GM21529 (cell line): ENCODE data around the gene FAM83E.

ENCODE experiments used
- ATAC-seq: cut with Tn5 transposase; IDR thresholded peaks from one replicate; pipeline ENCODE4 v1.9.1; 2021; ENCODE audit not compliant: unreplicated experiment

The FAM83E gene

DNA sequence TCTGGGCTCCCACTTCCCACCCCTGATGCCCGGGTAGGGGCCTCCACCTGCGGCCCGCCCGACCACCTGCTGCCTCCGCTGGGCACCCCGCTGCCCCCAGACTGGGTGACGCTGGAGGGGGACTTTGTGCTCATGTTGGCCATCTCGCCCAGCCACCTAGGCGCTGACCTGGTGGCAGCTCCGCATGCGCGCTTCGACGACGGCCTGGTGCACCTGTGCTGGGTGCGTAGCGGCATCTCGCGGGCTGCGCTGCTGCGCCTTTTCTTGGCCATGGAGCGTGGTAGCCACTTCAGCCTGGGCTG is 14.4 kb upstream of the FAM83E start:
- ATAC-seq, result no peak

DNA sequence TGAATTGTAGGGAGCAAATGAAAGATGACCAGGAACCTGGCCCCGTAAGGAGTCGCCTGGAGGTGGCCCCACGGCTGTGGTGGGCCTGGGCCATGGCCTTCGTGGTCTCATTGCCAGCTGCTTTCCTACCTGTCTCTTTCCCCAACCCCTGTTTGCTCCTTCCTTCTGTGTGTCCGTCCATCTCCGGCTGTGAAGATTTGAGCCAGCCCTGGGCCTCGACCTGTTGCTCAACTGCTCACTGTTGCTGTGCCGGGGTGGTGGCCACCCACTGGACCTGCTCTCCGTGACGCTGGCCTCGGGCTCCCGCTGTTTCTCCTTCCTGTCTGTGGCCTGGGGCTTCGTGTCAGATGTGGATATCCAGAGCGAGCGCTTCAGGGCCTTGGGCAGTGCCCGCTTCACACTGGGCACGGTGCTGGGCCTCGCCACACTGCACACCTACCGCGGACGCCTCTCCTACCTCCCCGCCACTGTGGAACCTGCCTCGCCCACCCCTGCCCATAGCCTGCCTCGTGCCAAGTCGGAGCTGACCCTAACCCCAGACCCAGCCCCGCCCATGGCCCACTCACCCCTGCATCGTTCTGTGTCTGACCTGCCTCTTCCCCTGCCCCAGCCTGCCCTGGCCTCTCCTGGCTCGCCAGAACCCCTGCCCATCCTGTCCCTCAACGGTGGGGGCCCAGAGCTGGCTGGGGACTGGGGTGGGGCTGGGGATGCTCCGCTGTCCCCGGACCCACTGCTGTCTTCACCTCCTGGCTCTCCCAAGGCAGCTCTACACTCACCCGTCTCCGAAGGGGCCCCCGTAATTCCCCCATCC is 13.8 kb upstream of the FAM83E start:
- ATAC-seq, result no peak

DNA sequence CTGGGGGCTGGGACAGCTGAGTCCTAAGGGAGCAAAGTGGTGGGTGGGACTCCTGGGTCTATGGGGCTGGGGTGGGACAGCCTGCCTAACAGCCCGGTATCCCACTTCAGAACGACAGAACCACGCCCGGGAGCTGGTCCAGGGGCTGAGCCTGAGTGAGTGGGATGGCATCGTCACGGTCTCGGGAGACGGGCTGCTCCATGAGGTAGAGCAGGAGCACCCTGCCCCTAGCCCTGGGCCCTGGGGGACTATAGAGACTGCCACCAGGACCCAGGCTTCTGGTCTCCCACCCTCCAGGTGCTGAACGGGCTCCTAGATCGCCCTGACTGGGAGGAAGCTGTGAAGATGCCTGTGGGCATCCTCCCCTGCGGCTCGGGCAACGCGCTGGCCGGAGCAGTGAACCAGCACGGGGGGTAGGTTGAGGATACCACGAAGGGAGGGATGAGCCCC is 13.0 kb upstream of the FAM83E start:
- no peak for ATAC-seq

DNA sequence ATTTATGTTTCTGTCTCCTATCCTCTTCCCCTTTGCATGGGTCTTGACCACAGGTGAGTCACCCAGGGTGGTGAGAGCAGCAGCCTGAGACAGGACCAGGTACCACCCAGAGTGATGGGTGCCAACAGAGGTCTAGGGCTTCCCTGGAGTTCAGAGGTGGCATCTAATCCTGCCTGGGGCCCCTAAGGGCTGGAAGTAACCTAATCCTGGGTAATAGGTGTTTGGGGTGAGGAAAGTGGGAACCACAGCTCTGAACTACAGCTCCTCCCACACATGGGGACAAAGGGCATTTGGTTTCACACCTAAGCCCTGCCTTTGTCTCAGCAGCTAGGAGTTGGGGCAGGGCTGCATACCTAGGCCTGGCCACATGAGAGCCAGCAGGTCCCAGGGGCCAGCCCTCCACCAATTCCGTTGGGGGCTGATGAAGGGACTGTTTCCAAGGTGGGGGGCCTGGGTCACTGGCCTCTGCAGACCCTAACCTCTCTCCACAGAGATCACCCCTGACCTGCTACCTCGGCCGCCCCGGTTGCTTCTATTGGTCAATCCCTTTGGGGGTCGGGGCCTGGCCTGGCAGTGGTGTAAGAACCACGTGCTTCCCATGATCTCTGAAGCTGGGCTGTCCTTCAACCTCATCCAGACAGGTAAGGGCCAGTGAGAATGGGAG is 12.5 kb upstream of the FAM83E start:
- ATAC-seq, result no peak

DNA sequence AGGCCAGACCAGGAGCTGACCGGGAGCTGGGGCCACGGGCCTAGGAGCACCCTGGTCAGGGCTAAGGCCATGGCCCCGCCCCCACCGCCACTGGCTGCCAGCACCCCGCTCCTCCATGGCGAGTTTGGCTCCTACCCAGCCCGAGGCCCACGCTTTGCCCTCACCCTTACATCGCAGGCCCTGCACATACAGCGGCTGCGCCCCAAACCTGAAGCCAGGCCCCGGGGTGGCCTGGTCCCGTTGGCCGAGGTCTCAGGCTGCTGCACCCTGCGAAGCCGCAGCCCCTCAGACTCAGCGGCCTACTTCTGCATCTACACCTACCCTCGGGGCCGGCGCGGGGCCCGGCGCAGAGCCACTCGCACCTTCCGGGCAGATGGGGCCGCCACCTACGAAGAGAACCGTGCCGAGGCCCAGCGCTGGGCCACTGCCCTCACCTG is 11.0 kb upstream of the FAM83E start:
- no peak for ATAC-seq

DNA sequence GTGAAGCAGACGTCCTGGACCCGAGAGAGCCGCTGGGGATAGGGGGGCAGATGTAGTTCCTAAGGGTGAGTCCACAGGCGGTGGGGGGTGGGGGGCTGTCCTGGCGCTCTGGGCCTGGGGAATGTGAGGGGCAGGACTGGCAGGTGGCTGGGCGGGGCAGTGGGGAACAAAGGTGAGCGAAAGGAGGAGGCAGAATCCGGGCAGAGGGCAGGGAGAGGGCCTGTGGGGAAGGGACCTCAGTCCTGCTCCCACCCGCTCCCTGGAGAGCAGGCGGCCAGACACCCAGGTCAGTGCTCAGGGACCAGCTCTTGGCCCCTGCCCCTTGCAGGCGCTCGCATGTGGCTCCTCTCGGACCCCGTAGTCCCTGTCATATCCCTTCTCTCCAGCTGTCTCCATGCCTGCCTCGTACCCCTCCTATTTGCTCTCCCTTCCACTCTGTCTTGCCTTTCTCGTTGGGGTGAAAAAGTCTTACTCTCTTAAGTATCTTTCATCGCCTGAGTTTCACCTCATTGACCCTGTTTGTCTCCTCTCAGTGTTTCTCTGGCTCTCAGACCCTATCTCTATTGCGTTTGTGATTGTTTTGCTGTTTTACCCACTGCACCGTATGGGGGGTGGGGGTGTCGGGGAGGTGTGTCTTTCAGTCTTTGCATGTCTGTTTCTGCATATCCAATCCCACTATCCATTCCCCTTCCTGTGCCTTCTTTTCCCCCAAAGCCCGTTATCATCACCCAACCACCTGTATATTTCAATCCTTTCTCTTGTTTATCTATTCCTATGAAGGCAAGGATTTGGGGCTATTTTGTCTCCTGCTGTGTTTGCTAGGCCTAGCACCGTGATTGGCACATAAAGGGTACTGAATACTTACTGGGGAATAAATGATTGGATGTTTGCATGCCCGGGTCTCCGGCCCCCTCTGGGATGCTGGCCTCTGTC is 10.2 kb upstream of the FAM83E start:
- no peak for ATAC-seq

DNA sequence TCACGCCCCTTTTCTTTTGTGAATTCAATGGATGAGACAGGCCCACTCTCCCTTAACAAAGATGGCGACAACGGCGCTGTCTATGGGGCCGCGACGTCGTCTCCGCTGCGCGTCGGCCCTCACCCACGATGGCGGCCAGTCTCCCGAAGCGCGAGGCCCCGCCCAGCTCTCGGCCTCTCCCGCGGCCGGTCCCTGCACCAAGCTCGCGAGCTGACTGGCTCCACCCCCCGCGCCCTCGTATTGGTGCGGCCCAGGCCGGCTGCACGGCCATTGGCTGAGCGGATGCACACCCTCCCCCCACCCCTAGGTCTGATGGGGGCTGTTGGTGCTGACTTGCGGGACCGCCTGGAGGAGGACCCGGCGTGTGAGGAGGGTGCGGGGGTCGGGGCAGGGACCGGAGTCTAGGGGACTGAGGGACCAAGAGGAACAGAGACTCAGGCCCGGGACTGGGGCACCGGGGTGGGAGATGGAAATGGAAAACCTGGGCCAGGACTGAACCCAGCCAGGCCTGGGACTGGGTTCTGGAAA is 9.3 kb upstream of the FAM83E start:
- peak; percentile 68 for ATAC-seq

DNA sequence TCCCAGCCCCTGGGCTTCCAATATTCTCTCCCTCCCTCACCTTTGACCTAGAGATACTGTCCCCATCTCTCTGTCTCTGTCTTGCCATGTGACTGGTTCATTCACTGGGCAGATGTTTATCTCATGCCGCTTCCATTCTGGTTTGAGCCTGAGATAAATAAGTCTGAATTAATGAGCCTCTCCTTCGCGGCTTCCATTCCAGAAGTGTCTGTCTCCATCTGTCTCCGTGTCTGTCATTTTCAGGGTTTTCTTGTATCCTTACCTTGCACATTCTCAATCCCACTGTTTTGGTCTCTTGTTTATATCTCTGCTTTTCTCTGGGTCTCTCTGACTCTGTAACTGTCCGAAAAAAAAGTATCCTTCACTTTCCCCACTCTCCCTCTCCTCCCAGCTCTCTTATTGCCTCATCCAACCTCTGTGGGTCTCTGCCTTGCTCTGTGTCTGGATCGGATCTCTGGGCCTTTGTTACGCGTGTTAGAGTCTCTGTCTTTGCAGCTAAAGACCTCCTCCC is 8.7 kb upstream of the FAM83E start:
- no peak for ATAC-seq

DNA sequence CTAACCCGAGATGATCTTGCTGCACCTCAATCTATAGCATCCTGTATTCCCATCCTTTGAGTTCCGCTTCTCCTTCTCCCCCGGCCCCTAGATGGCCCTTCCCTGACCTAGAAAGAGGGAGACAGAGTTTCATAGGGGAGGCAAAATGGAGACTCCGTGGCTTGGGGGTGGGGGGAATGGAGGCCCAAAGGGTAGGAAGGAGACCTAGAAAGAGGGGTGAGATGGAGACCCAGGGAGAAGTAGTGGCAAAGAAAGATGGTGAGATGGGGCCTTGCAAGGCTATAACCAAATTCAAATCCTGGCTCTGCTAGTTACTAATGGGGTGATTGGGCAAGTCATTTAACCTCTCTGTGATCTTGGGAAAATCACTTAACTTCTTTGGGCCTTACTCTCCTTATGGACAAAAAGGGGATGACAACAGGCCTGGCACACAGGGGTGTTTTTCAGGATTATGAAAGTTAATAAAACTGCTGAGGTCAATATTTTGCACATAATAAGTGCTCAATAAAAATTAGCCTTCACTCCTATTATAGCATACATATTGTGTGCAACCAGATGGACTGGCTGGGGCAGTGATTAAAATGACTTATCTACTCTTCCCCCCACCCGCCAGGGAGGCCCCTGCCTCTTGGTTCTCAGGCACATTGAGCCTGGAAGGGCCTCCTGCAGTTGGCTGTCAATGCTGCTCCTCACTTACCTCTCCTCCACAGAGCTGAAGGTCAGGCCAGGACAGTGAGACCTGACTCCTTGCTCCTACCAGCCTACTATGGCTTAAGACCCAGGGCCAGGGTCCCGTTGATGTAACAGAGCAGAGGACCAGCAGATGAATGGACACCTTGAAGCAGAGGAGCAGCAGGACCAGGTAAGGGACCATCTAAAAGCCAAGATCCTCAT is 5.1 kb upstream of the FAM83E start:
- ATAC-seq, result no peak

DNA sequence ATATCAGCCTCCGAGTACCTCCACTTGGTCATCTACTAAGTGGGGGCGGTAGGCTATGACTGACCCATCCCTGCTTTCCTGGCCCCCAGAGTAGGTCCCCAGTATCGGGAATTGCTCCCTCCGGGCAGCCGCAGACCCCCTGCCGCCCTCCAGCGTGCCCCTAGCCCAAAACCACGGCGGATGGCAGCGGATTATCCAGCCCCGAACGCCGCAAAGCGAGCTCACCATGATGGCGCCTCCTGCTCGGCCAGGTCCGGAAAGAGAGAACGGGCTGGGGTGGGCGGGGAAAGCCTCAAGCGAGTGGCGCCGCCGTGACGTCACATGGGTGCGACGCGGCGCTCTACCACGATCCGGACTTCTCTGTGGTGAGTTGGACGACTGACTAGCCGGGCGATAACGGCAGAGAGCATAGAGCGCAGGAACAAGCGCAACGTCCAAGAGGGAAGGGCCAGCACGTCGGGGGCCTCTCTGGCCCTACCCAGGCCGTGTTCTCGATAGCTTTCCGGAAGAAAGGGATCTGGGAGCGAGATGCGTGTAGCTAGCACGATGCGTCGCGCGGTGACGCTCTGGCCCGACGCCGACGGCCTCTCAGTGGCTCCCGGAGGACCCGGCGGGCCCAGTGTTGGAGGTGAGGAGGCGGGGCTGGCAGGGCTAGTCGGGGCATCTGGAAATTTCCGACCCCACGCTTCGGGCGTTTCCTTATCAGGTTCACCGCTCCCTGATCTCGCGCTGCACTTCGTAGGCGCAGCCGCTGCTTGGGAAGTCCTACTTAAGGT is 4.2 kb upstream of the FAM83E start, which contains the start of the genes RPL18 and SPHK2:
Gene RPL18, minus strand, starts transcription at position 263 of the 776 bp plus-strand sequence. Its CDS starts 35 bp downstream, at position 228.
Gene SPHK2, plus strand, starts transcription at position 591 of the 776 bp plus-strand sequence. CDS start 1,009 bp downstream, outside the sequence.
- peak; percentile 78 for ATAC-seq

DNA sequence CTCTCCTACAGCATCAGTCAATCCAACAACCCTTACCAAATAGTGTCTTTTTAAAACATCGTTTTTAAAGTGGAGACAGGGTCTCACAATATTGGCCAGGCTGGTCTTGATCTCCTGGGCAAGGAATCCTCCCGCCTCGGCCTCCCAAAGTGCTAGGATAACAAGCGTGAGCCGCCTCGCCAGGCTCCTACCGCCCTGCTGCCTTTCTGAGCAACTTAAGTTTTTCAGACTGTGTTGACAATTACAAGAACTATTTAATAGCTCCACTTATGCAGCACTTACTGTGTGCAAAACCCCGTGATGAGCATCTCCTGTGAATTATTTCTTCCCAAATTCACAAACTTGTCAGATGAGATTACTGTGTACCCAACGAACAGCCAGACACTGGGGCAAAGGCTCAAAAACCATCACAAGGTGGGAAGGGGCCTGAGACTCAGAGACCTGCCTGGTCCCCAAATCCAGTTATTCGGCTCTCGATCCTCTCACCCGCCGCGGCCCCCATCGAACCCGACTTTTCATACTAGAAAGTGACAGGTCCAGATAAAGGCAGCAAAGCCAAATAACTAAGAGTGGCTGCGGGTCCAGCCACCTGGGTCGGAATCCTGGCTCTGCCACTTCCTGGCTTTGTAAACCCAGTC is 3.5 kb upstream of the FAM83E start:
- ATAC-seq, result no peak

DNA sequence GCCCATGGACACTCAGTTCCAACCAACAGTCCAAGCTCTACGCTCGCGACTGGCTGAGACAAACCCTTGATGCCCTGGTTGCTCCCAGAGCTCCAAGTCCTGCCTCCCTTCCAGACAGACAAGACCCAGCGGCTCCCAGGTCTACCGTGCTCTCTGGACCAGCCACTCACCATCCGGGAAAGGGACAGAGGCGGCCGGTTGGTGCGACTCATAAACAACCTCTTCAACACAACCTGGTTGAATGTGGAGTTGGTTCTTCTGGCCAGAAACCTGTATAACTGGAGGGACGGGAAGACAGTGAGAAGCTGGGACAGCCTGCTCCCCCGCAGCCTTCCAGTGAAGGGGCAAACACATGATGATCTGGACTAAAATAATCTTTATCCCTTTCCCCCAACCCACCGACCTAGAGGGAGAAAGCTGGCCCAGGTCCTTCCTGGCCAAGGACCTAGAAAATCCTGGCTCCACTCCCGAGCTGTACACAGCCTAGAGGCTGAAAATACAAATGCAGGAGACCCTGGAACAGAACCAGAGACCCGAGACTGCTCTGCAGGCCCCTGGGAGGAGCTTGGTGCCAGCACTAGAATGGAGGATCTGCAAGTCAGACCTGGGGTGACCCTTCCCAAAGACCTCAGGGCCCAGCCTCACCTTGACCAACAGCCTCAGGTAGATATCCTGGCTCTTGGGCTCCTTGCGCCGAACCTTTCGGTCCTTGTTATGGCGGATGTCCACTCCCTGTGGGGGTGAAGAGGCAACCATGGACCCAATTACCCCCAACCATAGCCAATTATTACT is 2.5 kb upstream of the FAM83E start:
- ATAC-seq, result no peak

DNA sequence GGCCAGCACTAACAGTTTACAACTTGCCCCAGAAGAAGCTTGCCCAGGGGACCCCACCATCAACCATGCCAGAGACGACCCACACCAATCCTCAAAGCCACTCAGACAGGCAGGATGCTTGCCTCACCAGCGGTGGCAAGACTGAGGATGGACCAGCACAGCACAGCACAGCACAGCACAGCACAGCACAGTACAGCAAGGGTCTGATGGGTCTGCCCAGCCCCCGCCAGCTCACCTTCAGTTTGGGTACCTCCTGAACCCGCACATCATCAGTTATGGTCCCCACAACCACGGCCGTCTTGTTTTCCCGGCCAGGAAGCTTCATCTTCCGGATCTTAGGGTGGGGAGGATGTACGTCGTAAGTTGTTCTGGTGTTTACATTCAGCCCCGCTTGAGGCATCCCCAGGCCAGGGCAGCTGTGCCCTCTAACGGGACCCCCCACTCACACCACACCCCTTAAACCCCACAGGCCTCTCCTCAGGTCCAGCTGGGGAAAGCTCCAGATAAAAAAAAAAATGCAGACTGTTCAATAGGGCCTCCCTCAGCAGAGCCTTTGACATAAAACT is 1.7 kb upstream of the FAM83E start:
- no peak for ATAC-seq

DNA sequence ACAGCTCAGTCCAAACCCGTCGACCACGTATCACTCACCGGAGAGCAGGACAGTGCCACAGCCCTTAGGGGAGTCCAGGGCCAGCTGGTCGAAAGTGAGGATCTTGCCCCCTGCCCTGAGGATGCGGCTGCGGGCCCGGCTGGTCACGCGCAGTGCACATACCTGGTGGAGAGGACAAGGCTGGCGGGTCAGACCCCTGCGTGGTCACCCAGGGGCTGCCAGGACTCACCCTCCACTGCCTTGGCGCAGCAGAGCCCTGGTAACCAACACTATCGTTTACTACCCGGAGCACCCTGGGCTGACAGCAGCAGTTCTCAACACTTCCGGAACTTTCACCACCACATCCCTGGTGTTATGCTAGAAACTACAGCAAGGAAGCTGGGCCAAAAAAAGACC is 1.2 kb upstream of the FAM83E start:
- no peak for ATAC-seq

DNA sequence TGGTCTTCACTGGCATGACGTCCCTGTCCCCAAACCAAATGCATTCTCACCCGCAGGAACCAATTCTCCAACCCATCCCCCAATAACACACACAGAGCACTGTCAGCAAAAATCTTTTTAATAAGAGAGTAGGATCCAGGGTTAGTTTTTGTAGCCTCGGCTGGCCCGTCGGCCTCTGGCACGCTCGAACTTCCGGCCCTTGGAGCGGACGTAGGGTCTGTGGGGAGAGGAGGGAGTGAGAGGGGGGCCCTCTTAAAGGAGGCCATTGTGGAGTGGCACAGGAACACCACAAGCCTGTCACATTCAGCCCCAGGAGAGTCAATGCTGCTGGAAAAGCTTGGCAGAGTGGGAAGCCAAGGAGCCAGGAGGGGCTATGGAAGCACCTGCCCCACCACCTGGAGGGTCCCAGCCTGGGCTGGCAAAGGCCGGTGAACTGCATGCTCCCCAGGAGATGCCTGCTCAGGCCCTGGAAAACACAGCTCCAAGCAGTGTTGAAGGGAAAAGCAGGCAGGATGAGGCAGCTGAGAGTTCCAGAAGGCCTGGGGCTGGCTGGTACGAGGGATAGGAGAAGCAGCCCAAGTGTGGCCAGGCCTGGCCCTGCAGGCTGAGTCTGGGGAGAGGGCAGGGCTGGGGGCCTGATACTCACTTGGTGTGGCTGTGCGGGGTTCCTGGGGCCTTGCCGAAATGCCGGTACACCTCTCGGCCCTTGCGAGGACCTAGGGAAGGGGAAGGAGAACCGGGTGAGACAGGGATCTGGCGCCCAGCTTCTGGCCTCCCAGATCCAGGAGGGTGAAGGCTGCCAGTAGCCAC is 560 bp upstream of the FAM83E start:
- no peak for ATAC-seq

DNA sequence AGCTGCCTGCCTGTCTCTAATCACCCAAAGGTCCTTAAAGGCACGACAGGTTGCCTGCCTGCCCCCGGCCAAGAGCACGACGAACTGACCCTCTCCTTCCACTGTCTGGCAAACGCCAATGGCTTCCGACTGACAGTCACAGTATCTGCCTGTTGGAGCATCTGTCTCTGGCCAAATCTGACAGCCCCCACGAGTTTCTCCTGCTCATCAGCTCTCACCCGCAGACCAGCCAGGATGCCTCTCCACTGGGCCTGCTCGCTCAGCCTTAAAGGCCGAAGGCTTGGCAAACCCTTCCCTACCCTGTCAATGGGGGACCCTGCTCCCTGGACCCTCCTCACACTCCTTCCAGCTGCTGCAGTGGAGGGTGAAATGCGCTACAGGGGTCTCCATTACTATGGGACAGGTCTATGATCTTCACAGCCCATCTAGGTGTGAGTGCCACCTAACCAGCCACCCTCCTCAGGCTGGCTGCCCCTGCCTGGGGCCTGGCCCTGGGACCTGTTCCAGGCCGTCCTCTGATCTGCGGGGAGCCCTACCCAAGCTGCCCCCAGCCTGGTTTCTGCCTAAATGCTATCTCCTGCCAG is 932 bp downstream of the FAM83E start:
- ATAC-seq, result no peak
